Activated naive CD4-positive, alpha-beta T cell treated with anti-CD3 and anti-CD28 coated beads, Interleukin-2, amount 50 U/mL, for 72 hours (primary cell): ENCODE results near the gene GLIS1. TPM values are rescaled to one million over a fixed set of nuclear protein-coding genes. Genes with fewer than 3 reads are reported as not detected.
A peak's percentile ranks its signal among the peaks of the same experiment; 100 is the strongest.

Source experiments
- ATAC-seq, 2 donors: fragments of 150-1000 bp; cut with Tn5 transposase; 2 replicates each; pipeline ENCODE4 v1.10.0; 2021; ENCODE audit warnings: mild to moderate bottlenecking in 2 of 2, moderate library complexity in 2 of 2
- DNase-seq, 2 donors: peaks; one replicate each; pipeline ENCODE4 v3.0.0; 2021 to 2022; ENCODE audit warnings: low spot score in 2 of 2
- H3K27ac Mint-ChIP-seq, 2 donors: one replicate each; pipeline ENCODE4 v1.8.0; 2022; ENCODE audit warnings: mild to moderate bottlenecking in 2 of 2, mixed read lengths in 2 of 2
- H3K36me3 Mint-ChIP-seq, 2 donors: one replicate each; pipeline ENCODE4 v1.8.0; 2022; ENCODE audit warnings: mixed read lengths in 2 of 2
- H3K9me3 Mint-ChIP-seq, 2 donors: one replicate each; pipeline ENCODE4 v1.8.0; 2022; ENCODE audit warnings: mixed read lengths in 2 of 2
- total RNA-seq, 2 donors: library from RNA; stranded (reverse); gene quantifications; one replicate each; pipeline ENCODE4 v1.2.3, GENCODE V29; 2022

GLIS1 gene
- total RNA-seq, 2 donors from 2014 or later, result not detected

DNA sequence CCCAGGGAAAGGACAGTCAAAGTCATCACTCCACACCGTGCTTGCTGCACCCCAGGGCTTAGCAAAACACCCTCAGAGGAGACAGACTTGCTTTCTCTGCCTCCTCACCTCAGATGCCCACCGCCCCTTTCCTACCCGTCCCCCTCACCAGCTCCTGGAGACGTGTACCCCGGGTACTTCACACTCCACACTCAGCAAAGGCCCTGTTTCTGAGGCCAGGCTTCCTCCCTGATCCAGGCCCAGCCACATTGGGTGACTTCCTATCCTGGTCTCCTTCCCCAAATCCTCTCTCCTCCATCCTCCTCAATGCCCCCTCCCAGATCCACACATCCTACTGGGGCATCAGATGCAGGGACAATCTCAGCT lies 163.0 kb downstream of the GLIS1 start:
- ATAC-seq (no peak), DNase-seq (peak in 1 of 2 donors; percentile 7)
- H3K9me3 Mint-ChIP-seq, result no peaks in the 10 kb centered on the region
- no peaks in the 10 kb centered on the region for H3K36me3 Mint-ChIP-seq
- peak overlapping the region in 1 of 2 donors; percentile 37 for H3K27ac Mint-ChIP-seq

DNA sequence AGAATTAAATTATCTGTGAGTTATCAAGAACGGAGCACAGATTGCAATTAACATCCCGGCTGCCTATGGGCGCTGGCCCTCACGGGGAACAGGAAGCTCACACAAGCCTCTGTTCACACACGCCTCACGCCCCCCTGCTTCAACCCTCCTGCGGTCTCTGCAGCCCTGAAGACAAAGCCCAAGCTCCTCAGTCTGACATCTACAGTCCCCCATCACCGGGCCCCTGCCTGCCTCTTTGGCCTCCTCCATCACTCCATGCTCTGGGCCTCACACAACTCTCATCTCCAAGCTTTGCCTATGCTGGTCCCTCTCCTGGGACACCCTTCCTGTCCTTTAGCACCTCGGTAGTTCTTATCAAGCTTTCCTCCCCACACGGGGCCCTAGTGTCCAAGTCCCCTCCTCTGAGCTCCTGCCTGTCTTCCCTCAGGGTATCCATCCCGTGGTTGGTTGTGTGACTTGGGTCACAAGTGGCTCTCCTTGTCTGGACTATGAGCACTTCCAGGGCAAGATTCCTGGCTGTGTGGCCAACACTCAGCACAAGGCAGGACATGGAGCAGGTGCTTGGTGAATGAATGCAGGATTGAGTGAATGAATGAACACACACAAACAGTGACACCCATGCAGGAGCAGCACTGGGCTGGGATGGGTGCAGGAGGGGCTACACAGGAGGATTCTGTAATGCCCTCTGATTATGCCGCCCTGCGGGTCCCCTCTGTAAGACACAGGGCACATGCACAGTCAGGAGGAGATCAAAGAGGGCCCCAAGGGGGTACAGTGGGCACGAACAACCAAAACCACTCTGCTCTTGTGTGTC lies 163.6 kb downstream of the GLIS1 start:
- DNase-seq, result peak in 1 of 2 donors; percentile 46
- no peaks in the 10 kb centered on the region for H3K9me3 Mint-ChIP-seq
- H3K27ac Mint-ChIP-seq, result peak overlapping the region in 1 of 2 donors; percentile 1
- peak in 1 of 2 donors; percentile 11 for ATAC-seq
- H3K36me3 Mint-ChIP-seq, result no peaks in the 10 kb centered on the region

DNA sequence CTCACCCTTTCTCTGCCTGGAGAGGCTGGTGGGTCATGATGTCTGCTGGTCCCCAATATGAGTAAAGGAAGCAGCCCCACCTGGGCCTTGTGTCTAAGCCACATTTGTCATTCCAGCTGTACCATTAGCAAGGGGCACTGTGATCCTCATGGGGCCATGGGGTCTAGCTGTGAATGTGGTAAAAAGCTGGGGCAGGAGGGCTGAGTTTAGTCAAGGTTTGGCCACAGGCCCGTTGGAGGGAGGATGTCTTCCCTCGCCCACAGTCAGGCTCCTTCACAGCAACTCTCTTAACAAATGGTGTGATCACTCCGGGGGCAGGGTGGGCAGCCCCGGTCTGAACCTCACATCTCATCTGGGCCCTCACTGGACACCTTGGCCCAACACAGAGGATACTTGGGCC lies 164.3 kb downstream of the GLIS1 start:
- H3K36me3 Mint-ChIP-seq, result no peaks in the 10 kb centered on the region
- ATAC-seq (no peak), DNase-seq (peak in 1 of 2 donors; percentile 11)
- H3K27ac Mint-ChIP-seq, result no peak overlapping the region
- H3K9me3 Mint-ChIP-seq, result no peaks in the 10 kb centered on the region

DNA sequence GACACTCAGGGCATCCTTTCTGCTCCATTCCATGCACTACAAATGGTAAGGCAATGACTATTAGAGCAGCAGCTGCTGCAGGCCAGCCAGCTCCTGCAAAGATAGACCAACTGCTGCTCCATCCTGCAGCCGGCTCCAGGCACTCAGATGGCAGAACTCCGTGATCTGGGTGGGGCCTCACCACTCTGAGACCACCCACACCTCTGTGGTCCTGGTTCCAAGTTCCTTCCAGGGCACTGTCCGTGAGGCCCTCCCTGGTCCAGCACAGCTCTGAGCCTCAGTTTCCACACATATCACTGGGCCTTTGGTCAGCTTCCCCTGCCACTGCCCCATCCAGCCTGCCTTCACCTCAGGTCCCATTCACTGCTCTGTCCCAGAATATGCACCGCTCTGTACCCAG lies 165.0 kb downstream of the GLIS1 start:
- H3K36me3 Mint-ChIP-seq, result no peaks in the 10 kb centered on the region
- H3K9me3 Mint-ChIP-seq, result no peaks in the 10 kb centered on the region
- H3K27ac Mint-ChIP-seq, result no peak overlapping the region
- no peak for ATAC-seq
- DNase-seq, result peak in 1 of 2 donors; percentile 14

DNA sequence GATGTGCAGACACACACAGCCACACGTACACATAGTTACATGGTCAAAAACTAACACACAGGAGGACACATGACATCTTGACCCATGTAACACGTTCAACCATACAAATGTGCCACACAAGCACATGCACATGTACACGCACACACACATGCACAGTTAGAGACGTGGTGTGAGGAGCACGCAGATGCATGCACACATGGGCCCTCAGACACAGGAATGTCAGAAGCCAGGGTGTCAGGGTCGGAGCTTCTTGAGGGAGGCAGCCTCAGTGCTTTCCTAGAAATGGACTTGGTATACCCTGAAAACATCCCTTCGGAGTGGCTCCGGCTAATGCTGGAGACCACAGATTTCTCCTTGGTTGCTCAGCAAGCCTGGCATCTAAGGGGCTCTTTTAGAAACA lies 165.4 kb downstream of the GLIS1 start:
- Mint-ChIP-seq H3K27ac (no peak overlapping the region), H3K9me3 (peaks cover 0 to 4% of the 10 kb centered on the region in 2 donors), H3K36me3 (no peaks in the 10 kb centered on the region)
- DNase-seq, result peak in 1 of 2 donors; percentile 23
- ATAC-seq, result no peak

DNA sequence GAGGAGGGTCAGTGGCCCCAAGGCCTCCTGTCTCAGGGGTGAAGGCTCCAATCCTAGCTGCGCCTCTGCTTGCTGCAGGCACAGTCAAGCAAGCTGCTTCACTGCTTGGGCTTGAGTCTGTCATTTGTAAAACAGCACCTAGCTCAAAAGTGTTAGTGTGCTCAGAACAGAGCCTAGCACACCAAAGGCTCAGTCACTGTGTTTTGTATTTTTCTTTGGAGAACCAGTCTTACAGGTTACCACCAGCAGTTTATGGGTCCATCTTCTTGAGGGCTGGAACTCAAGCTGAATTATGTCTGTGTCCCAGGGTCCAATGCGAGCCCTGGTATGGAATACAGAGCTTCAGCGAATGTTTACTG lies 166.2 kb downstream of the GLIS1 start:
- Mint-ChIP-seq H3K36me3 (no peaks in the 10 kb centered on the region), H3K27ac (no peak overlapping the region), H3K9me3 (peaks cover 0 to 4% of the 10 kb centered on the region in 2 donors)
- ATAC-seq (no peak), DNase-seq (peak in 1 of 2 donors; percentile 35)

DNA sequence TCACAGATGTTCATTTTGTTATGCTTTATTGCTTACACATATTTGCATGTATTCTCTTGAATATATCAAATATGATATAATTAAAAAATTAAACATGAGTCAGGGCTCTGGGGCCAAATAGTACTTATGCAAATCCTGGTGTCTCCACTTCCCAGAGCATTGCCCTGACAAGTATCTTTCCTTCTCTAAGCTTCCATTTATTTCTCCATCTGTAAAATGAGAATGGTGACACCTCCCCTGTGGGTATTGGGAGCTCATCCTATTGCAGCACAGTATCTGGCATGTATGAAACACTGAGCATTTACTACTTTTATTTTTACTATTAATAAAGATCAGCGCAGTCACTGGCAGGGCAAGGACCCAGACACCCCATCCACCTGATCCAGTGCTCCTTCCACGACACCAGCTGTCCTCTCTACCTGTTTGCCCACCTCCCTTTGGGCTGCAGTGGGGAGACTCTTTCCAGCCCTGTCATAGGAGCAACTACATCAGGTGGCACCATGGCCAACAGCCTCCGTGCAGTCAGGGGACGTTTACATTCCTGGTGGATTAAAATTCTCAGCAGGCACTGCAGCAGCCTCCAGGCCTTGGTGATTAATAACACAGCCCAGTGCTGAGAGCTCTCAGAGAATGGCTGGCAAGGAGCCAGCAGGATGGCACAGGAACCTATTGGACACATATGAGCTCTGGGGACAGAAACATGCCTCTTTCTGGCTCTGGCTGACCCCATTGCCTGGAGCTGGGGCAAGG lies 166.7 kb downstream of the GLIS1 start:
- H3K27ac Mint-ChIP-seq, result no peak overlapping the region
- no peak for ATAC-seq
- no peak for DNase-seq
- peaks cover 0 to 5% of the 10 kb centered on the region in 2 donors for H3K9me3 Mint-ChIP-seq
- H3K36me3 Mint-ChIP-seq, result peaks cover under 1 to 2% of the 10 kb centered on the region in 2 donors

DNA sequence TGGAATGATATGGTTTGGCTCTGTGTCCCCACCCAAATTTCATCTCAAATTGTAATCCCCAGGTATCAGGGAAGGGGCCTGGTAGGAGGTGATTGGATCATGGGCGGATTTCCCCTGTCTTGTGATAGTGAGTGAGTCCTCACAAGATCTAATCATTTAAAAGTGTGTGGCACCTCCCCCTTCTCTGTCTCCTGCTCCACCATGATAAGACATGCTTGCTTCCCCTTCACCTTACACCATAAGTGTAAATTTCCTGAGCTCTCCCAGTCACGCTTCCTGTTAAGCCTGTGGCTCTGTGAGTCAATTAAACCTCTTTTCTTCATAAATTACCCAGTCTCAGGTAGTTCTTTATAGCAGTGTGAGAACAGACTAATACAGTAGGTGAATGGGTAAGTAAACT lies 170.4 kb downstream of the GLIS1 start:
- Mint-ChIP-seq H3K9me3 (peaks cover 0 to 9% of the 10 kb centered on the region in 2 donors), H3K27ac (no peak overlapping the region), H3K36me3 (peaks cover 6 to 7% of the 10 kb centered on the region in 2 donors)
- DNase-seq (no peak), ATAC-seq (no peak)

DNA sequence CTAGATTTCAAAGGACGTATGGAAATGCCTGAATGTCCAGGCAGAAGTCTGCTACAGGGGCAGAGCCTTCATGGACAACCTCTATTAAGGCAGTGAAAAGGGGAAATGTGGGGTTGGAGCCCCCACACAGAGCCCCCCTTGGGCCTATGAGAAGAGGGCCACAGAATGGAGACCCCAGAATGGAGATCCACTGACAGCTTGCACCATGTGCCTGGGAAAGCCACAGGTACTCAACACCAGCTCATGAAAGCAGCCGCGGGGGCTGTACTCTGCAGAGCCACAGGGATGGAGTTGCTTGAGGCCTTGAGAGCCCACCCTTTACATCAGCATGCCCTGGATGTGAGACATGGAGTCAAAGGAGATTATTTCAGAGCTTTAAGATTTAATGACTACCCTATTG lies 171.1 kb downstream of the GLIS1 start:
- Mint-ChIP-seq H3K36me3 (peaks cover 6 to 7% of the 10 kb centered on the region in 2 donors), H3K9me3 (peaks cover 0 to 9% of the 10 kb centered on the region in 2 donors), H3K27ac (no peak overlapping the region)
- ATAC-seq, result no peak
- DNase-seq, result peak in 1 of 2 donors; percentile 33

DNA sequence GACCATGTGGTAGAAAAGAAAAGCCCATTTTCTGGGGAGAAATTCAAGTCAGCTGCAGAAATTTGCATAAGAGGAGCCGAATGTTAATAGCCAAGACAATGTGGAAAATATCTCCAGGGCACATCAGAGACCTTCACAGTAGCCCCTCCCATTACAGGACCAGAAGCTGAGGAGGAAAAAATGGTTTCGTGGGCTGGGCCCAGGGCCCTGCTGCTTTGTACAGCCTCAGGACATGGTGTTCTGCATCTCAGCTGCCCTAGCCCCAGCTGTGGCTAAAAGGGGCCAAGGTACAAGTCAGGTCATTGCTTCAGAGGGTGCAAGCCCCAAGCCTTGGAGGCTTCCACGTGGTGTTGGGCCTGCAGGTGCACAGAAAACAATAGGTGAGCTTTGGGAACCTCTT lies 171.5 kb downstream of the GLIS1 start:
- Mint-ChIP-seq H3K36me3 (peaks cover 6 to 7% of the 10 kb centered on the region in 2 donors), H3K9me3 (peaks cover 0 to 9% of the 10 kb centered on the region in 2 donors), H3K27ac (no peak overlapping the region)
- no peak for ATAC-seq
- peak in 1 of 2 donors; percentile 38 for DNase-seq

DNA sequence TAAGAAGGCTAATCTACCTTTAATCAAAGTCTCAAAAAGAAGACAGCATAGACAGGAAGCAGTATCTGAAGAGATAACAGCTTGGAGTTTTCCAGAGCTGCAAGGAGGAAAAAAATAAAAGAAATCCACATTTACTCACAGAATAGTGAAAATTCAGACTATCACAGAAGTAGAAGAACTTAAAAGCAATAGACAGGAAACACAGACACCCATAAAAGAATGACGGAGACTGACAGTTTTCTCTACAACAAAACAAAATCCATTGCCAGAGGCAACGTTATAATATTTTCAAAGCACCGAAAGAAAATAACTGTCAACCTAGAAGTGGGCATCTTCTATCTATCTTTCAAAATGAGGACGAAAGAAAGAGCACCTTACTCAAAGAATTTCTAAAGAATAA lies 175.4 kb downstream of the GLIS1 start:
- DNase-seq, result no peak
- H3K9me3 Mint-ChIP-seq, result peaks cover 0 to 6% of the 10 kb centered on the region in 2 donors

DNA sequence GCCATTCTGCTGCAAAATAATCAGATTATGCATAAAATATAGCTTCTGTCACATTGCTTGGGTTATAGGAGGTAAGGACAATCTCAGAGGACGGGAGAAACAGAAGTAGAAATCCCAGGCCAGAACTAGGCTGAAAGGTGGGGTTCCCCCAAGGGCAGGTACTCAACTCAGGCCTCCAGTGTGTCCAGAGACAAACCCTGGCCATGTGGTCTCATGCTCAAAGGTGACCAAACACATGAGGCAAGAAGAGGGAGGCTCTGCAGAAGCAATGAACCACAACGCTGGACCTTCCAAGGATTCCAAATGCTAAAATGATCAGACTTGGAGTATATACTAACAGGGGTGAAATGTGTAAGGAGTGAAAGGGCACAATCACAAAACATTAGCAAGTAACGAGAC lies 176.0 kb downstream of the GLIS1 start:
- H3K9me3 Mint-ChIP-seq, result peaks cover 0 to 6% of the 10 kb centered on the region in 2 donors
- H3K27ac Mint-ChIP-seq, result no peak overlapping the region
- ATAC-seq (no peak), DNase-seq (no peak)
- H3K36me3 Mint-ChIP-seq, result peaks cover 6 to 7% of the 10 kb centered on the region in 2 donors

More for the DNA sequence above, 175.4 kb downstream of the GLIS1 start:
- H3K27ac Mint-ChIP-seq, result no peak overlapping the region
- ATAC-seq, result no peak
- peaks cover 6 to 7% of the 10 kb centered on the region in 2 donors for H3K36me3 Mint-ChIP-seq

DNA sequence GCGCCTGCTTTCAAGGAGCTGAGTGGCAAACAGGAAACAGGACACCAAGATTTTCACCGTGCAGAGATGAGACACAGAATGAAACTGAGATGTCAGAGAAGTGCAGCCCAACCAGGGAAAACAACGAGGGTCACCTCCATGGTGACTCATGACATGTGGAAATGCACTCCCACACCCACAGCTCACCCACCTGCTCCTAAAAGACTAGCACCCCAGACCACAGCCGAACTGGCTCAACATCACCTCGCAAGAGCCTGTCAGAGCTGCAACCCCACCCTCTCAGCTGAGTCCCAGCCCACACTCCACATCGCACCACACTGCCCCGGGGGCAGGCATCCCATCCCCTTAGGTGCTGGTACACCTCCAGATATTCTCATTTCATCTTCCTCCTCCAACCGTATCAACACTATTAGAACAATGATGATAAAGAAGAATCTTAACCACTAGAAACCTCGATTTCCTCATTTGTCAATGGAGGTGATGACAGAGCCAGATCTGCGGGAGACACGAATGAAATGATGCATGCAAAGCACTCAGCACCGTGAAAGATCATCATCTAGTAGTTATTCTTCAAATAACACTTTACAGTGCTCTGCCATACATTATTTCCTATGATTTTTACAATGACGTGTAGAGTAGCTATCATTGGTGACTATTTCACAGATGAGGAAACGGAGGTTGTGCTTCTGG lies 176.5 kb downstream of the GLIS1 start:
- Mint-ChIP-seq H3K27ac (no peak overlapping the region), H3K9me3 (peaks cover 0 to 6% of the 10 kb centered on the region in 2 donors), H3K36me3 (peaks cover 6% of the 10 kb centered on the region in 2 donors)
- ATAC-seq (peak; percentile 88 to 89), DNase-seq (peak; percentile 37 to 64)

DNA sequence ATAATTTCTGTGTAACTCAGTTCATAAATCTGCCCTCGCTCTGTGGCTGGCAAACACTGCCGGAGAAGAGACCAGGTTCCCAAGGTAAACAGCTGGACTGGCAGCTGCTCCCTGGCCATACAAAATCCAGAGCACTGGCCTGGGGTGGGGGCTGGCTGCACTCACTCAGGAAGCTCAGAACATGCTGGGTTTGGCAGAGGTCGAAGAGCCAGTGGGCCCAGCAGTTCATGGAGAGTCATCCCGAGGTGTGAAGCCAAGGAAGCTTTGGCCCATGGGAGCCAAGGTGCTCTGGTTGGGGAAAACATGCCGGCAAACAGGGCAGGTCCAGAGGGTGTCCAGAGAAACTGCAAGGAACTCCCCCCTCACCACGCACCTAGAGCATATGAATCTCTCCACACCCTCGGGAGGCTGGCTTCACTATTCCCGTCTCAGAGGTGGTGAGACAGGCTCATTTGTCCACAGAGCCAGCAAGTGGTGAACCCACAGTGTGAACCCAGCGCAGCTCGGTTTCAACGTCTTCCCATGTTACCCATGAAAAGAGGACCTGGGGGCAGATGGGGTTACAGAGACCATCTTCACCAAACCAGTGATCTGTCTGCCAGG lies 177.4 kb downstream of the GLIS1 start:
- Mint-ChIP-seq H3K36me3 (no peaks in the 10 kb centered on the region), H3K9me3 (no peaks in the 10 kb centered on the region), H3K27ac (no peak overlapping the region)
- ATAC-seq, result no peak
- DNase-seq, result peak in 1 of 2 donors; percentile 28

DNA sequence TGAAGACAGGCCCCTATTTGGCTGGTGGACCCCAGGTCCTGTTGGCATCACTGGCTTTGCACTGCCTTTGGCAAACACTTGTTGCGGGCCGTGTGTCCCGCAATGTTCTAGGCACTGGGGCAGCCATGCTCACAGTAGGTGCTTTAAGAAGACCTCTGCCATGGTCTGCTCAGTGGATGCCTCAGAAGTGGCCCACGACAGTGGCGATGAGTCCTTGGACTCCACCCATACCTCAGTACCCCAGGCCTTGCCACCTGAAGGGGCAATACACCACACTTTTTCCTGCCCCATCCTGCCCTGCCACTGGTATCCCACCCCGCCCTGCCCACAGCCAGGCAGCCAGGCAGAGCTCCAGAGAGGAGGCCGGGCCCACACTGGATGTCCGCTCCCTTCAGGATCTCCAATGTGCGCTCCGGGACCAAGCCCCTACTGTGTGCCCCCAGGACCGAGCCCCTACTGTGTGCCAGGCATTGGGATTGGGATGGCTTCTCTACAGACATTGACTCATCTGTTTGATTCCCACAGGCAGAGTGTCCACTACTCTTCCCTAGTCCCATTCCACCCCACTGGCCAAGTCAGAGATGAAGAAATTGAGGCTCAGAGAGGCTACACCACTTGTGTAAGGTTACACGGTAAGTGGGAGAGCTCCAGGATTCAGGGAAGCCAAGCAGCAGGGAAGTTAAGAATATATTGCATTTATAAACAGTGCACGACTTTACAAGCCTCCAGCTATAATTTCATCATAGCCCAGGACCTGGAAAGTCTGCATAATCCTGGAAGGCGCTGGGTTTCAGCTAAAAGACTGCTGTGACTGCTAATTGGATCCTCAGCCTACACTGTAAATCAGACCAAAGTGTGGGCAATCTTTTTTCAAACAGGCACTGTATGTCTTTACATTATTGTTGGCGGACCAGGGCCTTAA lies 178.1 kb downstream of the GLIS1 start:
- DNase-seq, result peak in 1 of 2 donors; percentile 37

More for the DNA sequence above, 178.1 kb downstream of the GLIS1 start:
- H3K9me3 Mint-ChIP-seq, result no peaks in the 10 kb centered on the region
- no peak for ATAC-seq
- no peak overlapping the region for H3K27ac Mint-ChIP-seq
- H3K36me3 Mint-ChIP-seq, result no peaks in the 10 kb centered on the region
